Measurements from ENCODE around the gene TELO2. TPM values are rescaled to one million over a fixed set of nuclear protein-coding genes. Genes with fewer than 3 reads are reported as not detected.

TELO2 gene
- total RNA-seq, 2 experiments from 2014 or later, result 29.7 to 30.8 TPM

DNA sequence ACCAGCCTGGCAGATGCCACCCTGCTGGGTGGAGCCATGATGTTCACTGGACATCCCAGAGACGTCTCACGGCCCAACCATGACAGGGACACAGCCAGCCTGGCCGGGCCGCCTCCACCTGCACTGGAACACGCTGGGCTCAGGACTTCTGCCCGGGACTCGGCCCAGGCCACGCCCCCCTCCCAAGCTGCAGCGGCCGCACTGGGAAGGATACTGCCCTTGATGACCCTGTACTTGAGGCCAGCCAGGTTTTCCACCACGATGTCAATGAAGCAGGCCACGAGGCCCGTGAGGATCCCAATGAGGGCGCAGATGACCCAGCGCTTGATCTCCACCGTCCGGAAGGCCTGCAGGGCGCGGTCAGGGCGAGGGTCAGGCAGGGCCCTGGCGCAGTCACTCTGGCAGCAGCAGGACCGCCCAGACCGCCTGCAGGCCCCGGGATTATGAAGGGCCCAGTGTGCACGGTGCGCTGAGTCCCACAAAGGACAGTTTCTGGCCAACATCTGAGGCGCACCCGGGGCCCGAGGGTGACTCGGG is 32.5 kb upstream of the TELO2 start:
- H3K9me3 Mint-ChIP-seq, result no peaks in the 10 kb centered on the region
- H3K4me1 Mint-ChIP-seq (ENCODE audit: low read depth), result no peaks in the 10 kb centered on the region
- ATAC-seq (ENCODE audit: poor library complexity) (no peak), DNase-seq (no peak)
- CTCF ChIA-PET, result no interaction called here
- POLR2A ChIA-PET, result no interaction called here
- TF ChIP-seq, protein P1, sequence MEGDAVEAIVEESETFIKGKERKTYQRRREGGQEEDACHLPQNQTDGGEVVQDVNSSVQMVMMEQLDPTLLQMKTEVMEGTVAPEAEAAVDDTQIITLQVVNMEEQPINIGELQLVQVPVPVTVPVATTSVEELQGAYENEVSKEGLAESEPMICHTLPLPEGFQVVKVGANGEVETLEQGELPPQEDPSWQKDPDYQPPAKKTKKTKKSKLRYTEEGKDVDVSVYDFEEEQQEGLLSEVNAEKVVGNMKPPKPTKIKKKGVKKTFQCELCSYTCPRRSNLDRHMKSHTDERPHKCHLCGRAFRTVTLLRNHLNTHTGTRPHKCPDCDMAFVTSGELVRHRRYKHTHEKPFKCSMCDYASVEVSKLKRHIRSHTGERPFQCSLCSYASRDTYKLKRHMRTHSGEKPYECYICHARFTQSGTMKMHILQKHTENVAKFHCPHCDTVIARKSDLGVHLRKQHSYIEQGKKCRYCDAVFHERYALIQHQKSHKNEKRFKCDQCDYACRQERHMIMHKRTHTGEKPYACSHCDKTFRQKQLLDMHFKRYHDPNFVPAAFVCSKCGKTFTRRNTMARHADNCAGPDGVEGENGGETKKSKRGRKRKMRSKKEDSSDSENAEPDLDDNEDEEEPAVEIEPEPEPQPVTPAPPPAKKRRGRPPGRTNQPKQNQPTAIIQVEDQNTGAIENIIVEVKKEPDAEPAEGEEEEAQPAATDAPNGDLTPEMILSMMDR (IDR thresholded peaks at IDR 0.05), result no peak
- Histone ChIP-seq H3K4me1 (ENCODE audit: insufficient read depth, low read length) (no peaks in the 10 kb centered on the region), H3K36me3 (ENCODE audit: insufficient read depth, low read length) (peaks cover 50% of the 10 kb centered on the region), H3K27ac (ENCODE audit: low read depth in 1 of 2, low read length in 2 of 2) (no peak overlapping the region), H3K9me3 (ENCODE audit: control insufficient read depth in 1 of 2, insufficient read depth in 1 of 2, low read length in 2 of 2) (no peaks in the 10 kb centered on the region), H3K27me3 (ENCODE audit: control insufficient read depth in 1 of 2, insufficient read depth in 2 of 2, low read length in 2 of 2) (no peaks in the 10 kb centered on the region), H3K4me3 (ENCODE audit: low read length) (no peak overlapping the region)
- H3K27ac Mint-ChIP-seq, result no peak overlapping the region
- H3K27me3 Mint-ChIP-seq, result no peaks in the 10 kb centered on the region
- H3K4me3 Mint-ChIP-seq, result no peak overlapping the region
- intact Hi-C loops (cut with DNase I, micrococcal nuclease), result no loop called here
- H3K36me3 Mint-ChIP-seq (ENCODE audit: low read depth), result peaks cover 28% of the 10 kb centered on the region

DNA sequence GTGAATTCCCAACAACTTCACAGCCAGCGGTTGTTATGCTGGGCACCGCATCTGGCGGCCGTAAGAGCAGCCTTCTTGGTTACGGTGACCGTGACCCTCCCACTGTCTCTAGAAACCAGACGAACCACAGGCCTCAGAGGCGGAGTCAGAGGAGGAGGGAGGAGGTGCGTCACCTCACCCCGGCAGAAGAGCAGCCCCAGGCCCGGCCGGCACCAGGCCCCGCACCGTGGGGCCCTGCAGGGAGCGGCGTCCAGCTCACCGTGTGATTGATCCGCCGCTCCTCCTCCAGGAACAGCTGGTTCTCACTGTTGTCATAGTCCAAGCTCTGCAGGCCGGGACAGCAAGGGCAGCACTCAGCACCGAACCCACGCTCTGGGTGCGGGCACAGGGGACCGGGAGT is 32.0 kb upstream of the TELO2 start:
- Histone ChIP-seq H3K27ac (ENCODE audit: low read depth in 1 of 2, low read length in 2 of 2) (no peak overlapping the region), H3K4me1 (ENCODE audit: insufficient read depth, low read length) (no peaks in the 10 kb centered on the region), H3K36me3 (ENCODE audit: insufficient read depth, low read length) (peaks cover 46% of the 10 kb centered on the region), H3K27me3 (ENCODE audit: control insufficient read depth in 1 of 2, insufficient read depth in 2 of 2, low read length in 2 of 2) (no peaks in the 10 kb centered on the region), H3K9me3 (ENCODE audit: control insufficient read depth in 1 of 2, insufficient read depth in 1 of 2, low read length in 2 of 2) (no peaks in the 10 kb centered on the region), H3K4me3 (ENCODE audit: low read length) (no peak overlapping the region)
- TF ChIP-seq, protein P1 (IDR thresholded peaks at IDR 0.05), result no peak
- H3K4me3 Mint-ChIP-seq, result no peak overlapping the region
- H3K27me3 Mint-ChIP-seq, result no peaks in the 10 kb centered on the region
- no peaks in the 10 kb centered on the region for H3K9me3 Mint-ChIP-seq
- H3K36me3 Mint-ChIP-seq (ENCODE audit: low read depth), result peaks cover 28% of the 10 kb centered on the region
- ChIA-PET CTCF (no interaction called here), POLR2A (no interaction called here)
- intact Hi-C loops (cut with DNase I, micrococcal nuclease), result no loop called here
- ATAC-seq (ENCODE audit: poor library complexity) (no peak), DNase-seq (no peak)
- no peaks in the 10 kb centered on the region for H3K4me1 Mint-ChIP-seq (ENCODE audit: low read depth)
- H3K27ac Mint-ChIP-seq, result no peak overlapping the region

DNA sequence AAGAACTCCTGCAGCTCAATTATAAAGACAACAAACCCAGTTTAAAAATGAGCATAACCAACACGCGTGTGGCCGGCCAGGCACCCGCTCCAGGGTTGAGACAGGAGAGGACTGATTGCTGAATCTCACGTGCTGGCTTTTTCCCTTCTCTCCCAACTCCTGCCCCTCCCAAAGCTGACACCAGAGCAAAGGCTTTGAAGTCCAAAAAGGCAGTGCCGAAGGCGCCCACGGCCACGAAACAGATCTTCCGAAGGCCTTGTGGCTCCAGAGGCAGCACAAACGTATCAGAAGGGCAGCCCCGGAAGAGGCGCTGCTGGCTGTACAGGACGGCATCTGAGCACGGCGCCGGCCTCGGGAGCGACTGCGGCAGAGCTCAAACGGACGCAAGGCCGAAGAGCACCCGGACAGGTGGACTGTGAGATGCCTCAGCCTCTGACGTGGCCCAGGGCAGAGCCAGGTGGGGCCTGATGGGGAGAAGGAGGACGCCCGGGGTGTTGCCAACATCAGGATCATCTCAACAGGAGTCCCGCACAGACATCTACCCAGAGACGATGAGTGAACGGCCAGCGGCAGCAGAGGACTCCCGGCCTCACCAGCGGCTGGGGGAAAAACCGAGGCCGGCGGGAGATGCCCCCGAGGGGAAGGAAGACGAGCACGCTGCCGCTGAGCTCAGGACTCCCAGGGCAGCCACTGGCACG is 28.8 kb upstream of the TELO2 start:
- Mint-ChIP-seq H3K9me3 (no peaks in the 10 kb centered on the region), H3K4me3 (no peak overlapping the region), H3K4me1 (ENCODE audit: low read depth) (no peaks in the 10 kb centered on the region), H3K27ac (no peak overlapping the region), H3K27me3 (no peaks in the 10 kb centered on the region), H3K36me3 (ENCODE audit: low read depth) (peaks cover 22% of the 10 kb centered on the region)
- no peaks in the 10 kb centered on the region for H3K9me3 ChIP-seq (ENCODE audit: control insufficient read depth in 1 of 2, insufficient read depth in 1 of 2, low read length in 2 of 2)
- intact Hi-C loops (cut with DNase I, micrococcal nuclease), result no loop called here
- H3K27ac ChIP-seq (ENCODE audit: low read depth in 1 of 2, low read length in 2 of 2), result no peak overlapping the region
- ATAC-seq (ENCODE audit: poor library complexity) (no peak), DNase-seq (no peak)
- TF ChIP-seq, protein P1 (IDR thresholded peaks at IDR 0.05), result no peak
- H3K4me3 ChIP-seq (ENCODE audit: low read length), result no peak overlapping the region
- H3K27me3 ChIP-seq (ENCODE audit: control insufficient read depth in 1 of 2, insufficient read depth in 2 of 2, low read length in 2 of 2), result no peaks in the 10 kb centered on the region
- peaks cover 27% of the 10 kb centered on the region for H3K36me3 ChIP-seq (ENCODE audit: insufficient read depth, low read length)
- no peaks in the 10 kb centered on the region for H3K4me1 ChIP-seq (ENCODE audit: insufficient read depth, low read length)
- ChIA-PET POLR2A (interaction anchor here (0.6 kb wide), 1 partner anchor 14 kb away, joined by 3 read pairs; no protein-coding TSS in a partner anchor), CTCF (no interaction called here)
